ENCODE results near the gene FRMD4A. TPM values are rescaled to one million over a fixed set of nuclear protein-coding genes. Genes with fewer than 3 reads are reported as not detected.
"Not testable (repeated sequence)": the region's sequence is repeated elsewhere in the genome, so short reads cannot be mapped to it uniquely, and the experiment has no call there.

The FRMD4A gene
- total RNA-seq, 1 donor from 2014 or later = 16.1 TPM

- DNase-seq (ENCODE audit: low spot score) = no peak
Measured at GRCh38 chr10:13729586-13730305, 601.0 kb downstream of the FRMD4A start.

- no peak for DNase-seq (ENCODE audit: low spot score)
Measured at GRCh38 chr10:13728898-13729535, 601.7 kb downstream of the FRMD4A start.

- DNase-seq (ENCODE audit: low spot score) = no peak
Measured at GRCh38 chr10:13725594-13725993, 605.1 kb downstream of the FRMD4A start.

GRCh38 chr10:13724484-13724883 is 606.2 kb downstream of the FRMD4A start:
- no peak for DNase-seq (ENCODE audit: low spot score)

DNA sequence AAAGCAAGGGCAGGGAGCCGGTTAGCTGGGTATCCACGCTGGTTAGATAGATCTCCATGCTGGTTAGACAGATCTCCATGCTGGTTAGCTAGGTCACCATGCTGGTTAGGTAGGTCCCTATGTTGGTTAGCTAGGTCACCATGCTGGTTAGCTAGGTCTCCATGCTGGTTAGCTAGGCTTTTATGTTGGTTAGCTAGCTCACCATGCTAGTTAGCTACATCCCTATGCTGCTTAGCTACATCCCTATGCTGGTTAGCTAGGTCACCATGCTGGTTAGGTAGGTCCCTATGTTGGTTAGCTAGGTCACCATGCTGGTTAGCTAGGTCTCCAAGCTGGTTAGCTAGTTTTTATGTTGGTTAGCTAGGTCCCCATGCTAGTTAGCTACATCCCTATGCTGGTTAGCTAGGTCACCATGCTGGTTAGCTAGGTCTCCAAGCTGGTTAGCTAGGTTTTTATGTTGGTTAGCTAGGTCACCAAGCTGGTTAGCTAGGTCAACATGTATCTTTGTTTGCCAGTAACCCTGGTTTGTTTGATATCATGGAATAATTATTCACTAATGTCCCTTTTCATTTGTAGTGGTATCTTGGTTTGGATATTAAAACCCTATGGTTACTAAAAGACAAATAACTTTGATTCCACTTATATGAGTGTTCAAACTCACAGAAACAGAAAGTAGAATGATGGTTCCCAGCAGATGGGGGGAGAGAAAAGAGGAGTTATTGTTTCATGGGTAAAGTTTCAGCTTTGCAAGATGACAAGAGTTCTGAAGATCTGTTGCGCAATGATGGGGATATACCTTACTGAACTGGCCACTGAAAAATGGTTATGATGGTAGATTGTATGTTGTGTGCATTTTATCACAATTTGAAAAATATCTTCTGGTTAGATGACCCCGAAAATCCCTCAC is 607.7 kb downstream of the FRMD4A start:
- no peak for DNase-seq (ENCODE audit: low spot score)

DNA sequence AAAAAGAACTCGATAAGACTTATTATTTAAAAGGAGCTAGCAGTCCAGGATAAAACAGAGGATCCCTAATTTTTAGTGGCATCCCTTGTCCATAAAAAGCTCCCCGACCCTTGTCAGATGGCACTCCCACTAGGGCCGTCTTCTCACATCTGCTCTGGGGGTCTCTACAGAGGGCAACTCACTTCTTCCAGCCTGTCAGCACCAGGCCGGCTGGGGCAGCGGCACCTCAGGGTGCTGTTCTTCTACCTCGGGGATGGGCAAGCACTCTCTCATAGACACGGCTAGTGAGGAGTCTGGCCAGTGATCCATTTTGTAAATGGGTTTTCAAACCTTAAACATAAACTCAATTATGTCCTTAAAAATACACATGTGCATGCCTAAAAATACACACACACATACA is 609.2 kb downstream of the FRMD4A start:
- no peak for DNase-seq (ENCODE audit: low spot score)

DNA sequence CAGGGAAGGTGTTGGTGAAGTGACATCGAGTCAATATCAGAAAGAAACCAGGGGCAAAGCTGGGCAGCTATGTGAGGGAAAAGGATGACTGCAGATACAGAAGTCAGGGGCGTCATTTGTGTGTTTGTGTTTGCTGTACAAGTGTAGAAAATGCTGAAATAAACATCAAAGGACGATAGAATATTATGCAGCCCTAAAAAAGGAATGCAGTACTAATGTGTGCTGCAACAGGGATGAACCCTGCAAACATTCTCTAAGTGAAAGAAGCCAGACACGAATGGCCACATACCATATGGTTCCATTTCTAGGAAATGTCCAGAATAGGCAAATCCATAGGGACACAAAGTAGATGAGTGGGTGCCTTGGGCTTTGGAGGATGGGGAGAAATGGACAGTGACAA is 610.0 kb downstream of the FRMD4A start:
- DNase-seq (ENCODE audit: low spot score) = no peak

- DNase-seq (ENCODE audit: low spot score) = peak; percentile 33
Measured at GRCh38 chr10:13719425-13719824, 611.3 kb downstream of the FRMD4A start.

GRCh38 chr10:13718820-13719219 is 611.9 kb downstream of the FRMD4A start:
- DNase-seq (ENCODE audit: low spot score) = no peak

DNA sequence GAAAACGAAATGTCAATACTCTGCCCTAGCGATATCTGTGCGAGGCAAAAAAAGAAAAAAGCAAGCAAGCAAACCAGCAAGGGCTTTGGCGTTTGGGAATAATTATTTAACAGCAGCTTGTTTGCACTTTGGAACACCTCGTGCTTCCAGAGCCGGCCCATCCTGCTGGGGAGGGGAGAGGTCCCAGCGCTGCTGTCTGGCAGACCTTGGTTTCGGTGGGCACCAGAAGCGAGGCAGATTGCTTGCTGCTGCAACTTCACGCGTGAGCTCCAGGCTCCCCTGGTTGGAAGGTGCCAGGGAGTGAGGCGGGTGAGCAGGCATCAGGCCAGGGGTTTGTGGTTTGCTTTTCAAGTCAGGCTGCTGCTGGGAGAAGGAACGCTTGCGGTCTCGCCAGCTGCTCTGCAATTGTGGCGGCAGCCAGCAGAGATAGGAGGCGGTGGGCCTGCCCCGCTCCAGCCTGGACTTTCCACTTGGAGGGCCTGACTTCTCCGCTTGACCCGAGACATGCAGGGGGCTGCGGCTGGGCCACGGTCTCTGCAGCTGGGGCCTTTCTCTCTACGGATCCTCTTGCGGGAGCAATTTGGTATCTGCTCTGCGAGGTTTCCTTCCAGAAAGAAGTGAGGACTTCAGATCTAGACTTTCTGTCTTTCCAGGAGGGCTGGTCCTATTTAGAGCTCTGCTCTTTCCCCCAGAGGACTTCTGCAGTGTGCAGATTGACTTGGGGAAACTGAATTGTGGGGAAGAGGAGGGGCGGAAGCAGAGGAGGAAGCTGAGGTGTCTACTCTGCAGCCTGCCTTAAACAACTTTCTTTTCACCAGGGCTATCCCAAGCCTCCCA is 612.6 kb downstream of the FRMD4A start:
- DNase-seq (ENCODE audit: low spot score) = peak; percentile 63

GRCh38 chr10:13717571-13717935 is 613.2 kb downstream of the FRMD4A start:
- DNase-seq (ENCODE audit: low spot score) = no peak

- DNase-seq (ENCODE audit: low spot score) = no peak
Measured at GRCh38 chr10:13716081-13717071, 614.3 kb downstream of the FRMD4A start.

GRCh38 chr10:13715596-13715995 is 615.1 kb downstream of the FRMD4A start:
- not testable (repeated sequence) for DNase-seq (ENCODE audit: low spot score)

DNA sequence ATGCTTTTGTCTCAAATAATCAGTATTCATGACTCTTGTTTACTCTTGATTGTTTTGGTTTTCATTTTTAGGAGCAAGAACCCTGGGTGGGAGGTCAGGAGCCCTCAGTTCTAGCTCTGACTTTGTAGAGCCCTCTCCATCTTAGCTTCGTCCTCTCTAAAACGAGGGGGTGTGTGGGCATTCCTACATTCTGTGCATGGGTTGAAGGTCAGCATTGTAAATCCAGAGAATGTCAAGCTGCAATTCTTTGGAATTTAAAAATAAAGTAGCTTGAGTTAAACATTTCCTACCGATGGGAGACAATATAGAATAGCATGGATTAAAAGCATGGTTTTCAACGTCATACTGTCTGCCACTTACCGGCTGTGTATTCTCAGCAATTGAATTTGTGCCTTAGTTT is 615.6 kb downstream of the FRMD4A start:
- no peak for DNase-seq (ENCODE audit: low spot score)

- peak; percentile 57 for DNase-seq (ENCODE audit: low spot score)
Measured at GRCh38 chr10:13712837-13713581, 617.7 kb downstream of the FRMD4A start.

DNA sequence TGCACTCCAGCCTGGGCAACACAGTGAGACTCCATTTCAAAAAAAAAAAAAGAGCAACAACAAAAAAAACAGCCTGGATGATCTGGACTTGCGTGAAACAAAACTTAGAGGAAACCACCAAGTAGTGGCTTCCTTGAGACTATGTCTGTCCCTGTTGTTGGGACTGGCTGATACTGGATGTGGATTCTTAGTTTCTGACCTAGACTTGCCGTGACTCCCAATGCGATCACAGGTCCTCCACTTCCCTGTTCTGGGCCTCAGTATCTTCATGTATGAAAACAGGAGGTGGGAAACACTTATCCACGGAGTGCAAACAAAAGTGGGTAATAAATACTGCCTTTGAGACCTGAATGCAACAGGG is 618.3 kb downstream of the FRMD4A start:
- no peak for DNase-seq (ENCODE audit: low spot score)

DNA sequence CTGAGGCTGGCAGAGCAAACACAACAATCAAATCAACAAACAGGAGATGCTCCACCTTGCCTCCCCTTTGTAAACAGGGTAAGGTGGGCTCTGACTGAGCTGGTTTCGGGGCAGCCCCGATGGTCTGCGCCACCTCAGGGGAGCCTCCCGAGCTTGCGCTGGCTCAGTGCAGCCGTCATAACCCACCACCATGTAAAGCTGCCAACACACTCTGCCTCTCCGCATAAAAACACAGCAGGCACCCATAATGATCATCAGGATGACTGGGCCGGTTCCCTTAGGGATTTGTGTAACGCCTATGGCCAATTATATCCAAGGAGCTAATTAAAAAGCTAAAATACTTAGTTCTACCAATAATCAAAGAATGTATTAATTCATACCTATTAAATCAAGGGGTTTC is 619.4 kb downstream of the FRMD4A start:
- DNase-seq (ENCODE audit: low spot score) = no peak

DNA sequence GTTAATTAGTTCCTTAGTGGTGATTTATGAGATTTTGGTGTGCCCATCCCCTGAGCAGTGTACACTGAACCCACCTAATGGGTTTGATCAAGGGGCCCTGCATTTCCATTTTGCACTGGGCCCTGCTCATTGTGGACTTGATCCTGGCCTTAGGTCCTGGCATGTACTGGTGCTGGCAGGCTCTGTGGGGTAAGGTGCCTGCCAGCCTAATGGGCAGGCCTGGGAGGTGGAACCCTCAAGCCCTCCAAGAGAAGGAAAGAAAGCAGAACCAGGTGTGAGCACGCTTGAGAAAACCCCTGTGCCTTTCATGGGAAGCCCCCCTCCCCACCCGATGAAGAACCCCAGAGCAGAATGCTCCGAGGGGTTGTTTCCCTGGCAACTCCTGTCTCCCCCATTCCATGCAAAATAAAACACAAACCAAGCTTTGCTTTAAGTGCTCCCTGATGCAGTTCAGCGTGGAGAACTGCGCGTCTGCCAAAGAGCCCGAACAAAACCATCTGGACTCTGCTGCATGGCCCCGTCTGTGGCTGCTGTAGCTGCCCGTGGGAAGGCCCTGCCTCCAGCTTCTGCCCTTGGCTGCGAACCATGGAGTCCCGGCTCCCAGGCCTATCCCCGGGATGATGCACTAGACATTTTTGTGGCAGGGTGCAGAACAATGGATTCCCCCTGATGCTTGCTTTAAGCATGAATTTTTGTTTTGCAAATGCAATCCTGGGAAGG is 620.6 kb downstream of the FRMD4A start:
- DNase-seq (ENCODE audit: low spot score) = no peak

Data from umbilical cord (tissue), 2 donors.